KBM-7 (cell line): ENCODE data around the gene NBAS.
"Not testable (repeated sequence)": the region's sequence is repeated elsewhere in the genome, so short reads cannot be mapped to it uniquely, and the experiment has no call there.

ENCODE experiments used
- DNase-seq: peaks from one replicate; pipeline ENCODE4 v3.0.0-alpha.2; 2015
- in situ Hi-C: fragments of 300-500 bp; cut with MboI; formaldehyde crosslinking; loops from 2 replicates; pipeline ENCODE4 v1.14.3; 2020; ENCODE audit warnings: low sequenced_read_pairs, low pct_unique_long_range_greater_than_20kb, mixed read lengths

Gene NBAS

DNA sequence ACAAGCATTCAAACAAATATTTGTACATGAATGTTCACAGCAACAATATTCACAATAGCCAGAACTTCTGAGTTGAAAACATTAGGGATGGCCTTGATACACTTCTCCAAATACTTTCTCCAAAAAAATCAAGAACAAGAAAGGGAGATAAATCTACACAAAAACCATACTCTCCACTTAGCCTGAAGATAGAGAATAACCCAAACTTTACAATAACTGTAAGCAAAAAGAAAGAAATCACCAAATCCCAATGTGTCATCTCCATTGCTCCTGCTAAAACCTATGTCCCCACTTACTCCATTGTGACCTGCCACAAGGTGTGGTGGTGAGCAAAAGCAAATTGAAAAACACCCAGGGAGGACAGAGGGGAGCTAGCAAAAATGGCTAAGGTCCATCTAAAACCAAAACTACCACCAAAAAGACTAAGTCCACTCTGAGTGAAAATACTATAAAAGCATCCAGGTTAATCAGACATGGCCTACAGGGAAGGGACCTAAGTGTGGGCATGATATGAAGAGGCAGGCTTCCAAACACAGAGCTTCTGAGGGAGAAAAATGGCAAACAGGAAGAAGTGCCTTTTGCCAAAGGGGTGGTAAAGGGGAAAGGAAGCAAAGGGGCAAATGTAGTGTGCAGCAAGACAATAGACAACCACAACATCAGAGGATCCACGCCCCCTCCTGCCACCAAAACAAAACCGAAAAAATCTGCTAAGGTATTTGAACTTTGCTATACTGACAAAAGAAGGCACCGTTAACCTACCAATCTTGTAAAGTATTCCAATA lies 56.1 kb downstream of the NBAS start:
- in situ Hi-C loops, result no loop called here
- no peak for DNase-seq

DNA sequence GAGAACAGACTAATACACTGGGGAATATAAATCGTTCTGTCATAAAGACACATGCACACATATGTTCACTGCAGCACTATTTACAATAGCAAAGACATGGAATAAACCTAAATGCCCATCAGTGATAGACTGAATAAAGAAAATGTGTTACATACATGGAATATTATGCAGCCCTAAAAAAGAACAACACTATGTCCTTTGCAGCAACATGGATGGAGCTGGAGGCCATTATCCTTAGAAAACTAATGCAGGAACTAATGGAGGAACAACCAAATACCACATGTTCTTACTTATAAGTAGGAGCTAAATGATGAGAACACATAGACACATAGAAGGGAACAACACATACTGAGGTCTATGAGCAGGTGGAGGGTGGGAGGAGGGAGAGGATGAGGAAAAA lies 61.9 kb downstream of the NBAS start:
- in situ Hi-C loops, DNase-seq: not testable (repeated sequence)

DNA sequence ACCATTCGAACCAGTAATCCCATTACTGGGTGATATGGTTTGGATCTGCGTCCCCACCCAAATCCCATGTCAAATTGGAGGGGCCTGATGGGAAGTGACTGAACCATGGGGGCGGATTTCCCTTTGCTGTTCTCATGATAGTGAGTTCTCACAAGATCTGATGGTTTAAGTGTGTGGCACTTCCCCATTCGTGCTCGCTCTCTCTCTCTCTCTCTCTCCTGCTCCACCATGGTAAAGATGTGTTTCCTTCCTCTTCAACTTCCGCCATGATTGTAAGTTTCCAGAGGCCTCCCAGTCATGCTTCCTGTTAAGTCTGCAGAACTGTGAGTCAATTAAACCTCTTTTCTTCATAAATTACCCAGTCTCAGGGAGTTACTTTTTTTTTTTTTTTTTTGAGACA lies 62.6 kb downstream of the NBAS start:
- in situ Hi-C loops, result no loop called here
- peak; percentile 77 for DNase-seq

DNA sequence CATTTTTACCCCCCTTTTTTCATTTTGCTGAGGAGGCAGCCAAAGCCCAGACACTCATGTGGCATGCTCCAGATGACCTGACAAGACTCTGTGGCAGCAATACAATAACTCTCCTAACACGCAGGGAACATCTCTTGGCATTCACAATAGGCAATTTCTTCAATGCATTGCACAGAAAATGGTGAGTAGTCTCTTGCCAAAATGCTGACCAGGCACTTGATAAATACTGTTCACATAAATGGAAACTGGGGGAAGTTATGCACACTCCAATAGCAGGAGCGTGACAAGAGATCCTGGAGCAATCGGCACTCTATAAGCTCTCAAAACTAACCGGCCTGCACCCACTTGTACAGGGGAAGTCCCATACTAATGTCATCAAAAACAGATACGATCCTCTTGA lies 66.3 kb downstream of the NBAS start:
- in situ Hi-C loops, result no loop called here
- no peak for DNase-seq

DNA sequence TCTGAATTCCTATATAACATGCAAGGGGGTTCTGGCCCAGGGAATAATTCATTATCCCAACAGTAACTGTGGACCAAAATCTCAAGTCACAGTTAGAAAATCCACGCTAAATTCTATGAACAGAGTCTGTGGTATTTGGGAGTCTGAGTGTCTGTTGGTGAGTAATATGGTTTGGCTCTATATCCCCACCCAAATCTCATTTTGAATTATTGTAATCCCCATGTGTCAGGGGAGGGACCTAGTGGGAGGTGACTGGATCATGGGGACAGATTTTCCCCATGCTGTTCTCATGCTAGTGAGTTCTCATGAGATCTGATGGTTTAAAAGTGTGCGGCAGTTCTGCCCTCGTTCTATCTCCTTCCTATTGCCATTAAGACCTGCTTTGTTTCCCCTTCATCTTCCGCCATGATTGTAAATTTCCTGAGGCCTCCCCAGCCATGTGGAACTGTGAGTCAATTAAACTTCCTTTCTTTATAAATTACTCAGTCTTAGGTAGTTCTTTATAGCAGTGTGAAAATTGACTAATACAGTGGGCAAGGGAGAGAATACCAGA lies 68.3 kb downstream of the NBAS start:
- in situ Hi-C loops, result no loop called here
- DNase-seq, result no peak

DNA sequence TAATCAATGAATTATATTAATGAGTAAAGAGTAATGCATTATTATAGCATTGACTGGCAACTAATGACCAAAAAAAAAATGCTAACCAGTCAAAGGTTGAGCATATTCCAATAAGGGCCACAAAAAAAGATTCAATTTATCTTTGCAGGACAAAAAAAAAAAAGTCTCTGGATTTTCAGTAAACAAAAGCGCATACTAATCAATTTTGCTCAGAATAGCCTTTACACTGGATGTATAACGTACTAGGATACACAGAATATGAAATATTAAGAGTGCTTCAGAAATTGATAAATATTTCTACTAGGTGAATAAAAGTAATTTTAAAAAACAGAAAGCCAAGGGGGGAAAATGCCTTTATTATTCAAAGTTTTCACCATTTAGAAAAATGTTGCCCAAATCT lies 74.4 kb downstream of the NBAS start:
- DNase-seq, result no peak
- in situ Hi-C loops, result no loop called here

DNA sequence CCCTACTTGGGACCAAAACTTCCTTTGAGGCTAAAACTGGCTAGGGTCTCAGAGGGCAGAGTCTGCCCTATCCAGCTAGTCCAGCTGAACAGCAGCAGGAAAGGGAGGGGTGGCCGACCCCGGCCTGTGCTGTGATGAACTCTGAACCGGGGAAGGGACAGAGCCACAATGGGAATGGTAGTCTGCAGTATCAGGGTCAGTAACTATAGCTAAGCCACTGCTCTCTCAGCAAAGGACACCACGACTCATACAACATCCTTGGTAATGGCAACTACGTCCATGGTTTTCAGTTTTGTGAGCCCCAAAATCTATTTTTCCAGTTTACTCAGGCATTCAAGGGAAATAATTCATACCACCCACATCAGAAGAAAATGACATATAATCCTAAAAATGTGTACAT lies 75.2 kb downstream of the NBAS start:
- in situ Hi-C loops, result no loop called here
- DNase-seq, result no peak

DNA sequence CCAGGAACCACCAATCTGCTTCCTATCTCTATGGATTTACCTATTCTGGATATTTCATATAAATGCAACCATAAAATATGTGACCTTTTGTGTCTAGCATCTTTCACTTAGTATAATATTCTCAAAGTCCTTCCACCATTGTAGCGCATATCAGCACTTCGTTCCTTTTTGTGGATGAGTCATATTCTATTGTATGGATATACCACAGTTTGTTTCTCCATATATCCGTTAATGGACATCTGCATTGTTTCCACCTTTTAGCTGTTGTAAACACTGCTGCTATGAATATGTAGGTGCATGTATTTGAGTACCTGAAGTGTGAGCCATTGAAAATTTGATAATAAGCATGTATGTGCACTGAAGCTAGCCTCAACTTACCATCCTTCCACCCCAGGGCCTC lies 80.1 kb downstream of the NBAS start:
- DNase-seq, result no peak
- in situ Hi-C loops, result no loop called here

DNA sequence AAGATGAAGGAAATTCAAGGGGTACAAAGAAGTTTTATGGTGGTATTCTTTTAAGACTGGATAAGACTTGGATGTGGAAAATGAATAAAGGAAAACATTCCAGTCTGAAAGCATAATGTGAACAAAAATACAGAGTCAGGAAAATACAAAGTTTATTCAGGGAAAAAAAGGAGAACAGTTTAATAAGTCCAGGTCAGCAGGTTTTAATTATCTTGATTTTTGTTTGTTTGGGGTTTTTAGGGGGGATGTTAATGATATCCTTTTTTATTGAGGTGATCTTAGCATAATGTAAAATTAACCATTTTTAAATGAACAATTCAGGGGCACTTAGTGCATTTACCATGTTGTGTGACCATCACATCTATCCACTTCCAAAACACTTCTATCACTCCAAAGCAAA lies 80.6 kb downstream of the NBAS start:
- DNase-seq, result no peak
- in situ Hi-C loops, result no loop called here

DNA sequence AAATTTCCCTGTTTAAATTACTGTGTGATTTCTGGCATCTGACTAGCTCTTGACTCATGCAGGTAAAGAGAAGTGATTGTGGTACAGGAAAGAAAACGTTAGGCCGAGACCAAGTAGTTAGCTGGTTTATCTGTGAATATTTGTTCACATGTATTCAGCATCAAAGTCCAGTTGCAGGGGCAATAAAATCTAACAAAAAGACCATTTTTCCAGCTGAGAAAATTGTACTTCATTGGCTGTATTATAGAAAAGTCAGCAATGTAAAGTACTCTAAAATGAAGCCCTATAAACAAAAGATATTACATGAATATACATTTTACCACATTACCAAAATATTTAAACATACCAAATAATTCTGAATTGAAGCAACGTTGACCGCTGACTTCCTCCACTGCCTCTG lies 88.3 kb downstream of the NBAS start:
- DNase-seq, result no peak
- in situ Hi-C loops, result no loop called here

DNA sequence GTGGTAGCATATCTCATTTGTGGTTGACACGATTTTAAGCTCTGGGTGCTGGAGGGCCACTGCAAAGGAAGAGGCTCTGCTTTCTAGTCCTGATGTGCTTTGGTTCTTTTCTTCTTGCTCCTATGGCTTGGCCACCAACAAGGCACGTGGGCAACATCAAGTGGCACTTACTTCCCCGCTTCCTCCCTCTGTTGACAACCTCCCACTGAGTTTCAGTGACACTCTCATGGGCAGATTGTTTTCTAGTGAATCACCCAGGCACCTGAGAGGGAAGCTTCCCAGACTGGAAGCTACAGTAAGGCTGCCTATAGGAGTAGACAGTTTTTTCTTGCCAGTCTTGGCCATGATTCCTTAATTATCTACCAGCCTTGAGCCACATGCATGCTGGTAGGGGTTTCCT lies 89.0 kb downstream of the NBAS start:
- in situ Hi-C loops, result no loop called here
- DNase-seq, result no peak

DNA sequence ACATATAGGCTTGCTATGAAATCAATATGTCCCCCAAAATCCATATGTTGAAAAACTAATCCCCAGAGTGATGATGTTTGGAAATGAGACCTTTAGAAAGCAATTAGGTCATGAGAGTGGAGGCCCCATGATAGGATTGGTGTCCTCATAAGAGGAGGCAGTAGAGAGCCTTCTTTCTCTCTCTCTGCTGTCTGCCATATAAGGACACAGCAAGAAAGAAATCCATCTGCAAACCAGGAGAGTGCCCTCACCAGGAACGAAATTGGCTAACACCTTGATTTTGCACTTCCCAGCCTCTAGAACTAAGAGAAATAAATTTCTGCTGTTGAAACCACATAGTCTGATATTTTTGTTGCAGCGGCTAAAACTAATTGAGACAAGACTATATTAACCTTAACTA lies 89.5 kb downstream of the NBAS start:
- no peak for DNase-seq
- in situ Hi-C loops, result no loop called here

DNA sequence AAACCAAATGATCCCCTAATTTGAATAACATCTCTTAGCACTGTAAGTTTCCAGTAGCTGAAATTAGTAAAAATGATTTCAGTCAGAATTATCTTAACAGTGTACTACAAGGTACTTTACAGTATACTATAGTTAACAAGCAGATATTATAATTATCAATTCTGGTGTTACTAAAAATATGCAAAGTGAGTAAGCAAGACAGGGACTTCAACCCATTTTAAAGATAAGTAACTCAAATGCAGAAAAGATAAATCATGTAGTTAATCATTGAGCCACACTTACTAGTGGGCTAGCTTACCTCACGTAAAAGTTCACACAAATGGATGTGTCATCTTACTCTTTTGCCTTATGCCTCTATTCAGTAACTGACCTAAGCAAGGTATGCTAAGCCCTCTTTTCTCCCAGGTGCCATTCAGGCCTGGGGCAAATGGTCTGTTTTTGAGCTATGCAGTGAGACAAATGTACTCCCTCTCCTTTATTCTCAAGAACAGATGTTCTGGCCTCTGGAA lies 101.0 kb downstream of the NBAS start:
- DNase-seq, result no peak
- in situ Hi-C loops, result no loop called here

DNA sequence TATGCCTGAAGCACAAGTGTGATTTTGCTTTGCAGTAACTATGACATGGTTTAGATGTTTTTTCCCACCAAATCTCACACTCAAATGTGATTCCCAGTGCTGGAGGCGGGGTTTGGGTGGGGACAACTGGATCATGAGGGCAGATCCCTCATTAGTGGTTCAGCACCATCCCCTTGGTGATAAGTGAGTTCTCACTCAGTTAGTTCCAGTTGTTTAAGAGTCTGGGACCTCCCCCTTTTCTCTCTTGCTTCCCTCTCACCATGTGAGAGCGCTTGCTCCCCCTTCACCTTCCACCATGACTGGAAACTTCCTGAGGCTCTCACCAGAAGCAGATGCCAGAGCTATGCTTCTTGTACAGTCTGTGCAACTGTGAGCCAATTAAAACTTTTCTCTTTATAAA lies 102.9 kb downstream of the NBAS start:
- in situ Hi-C loops, result no loop called here
- no peak for DNase-seq

DNA sequence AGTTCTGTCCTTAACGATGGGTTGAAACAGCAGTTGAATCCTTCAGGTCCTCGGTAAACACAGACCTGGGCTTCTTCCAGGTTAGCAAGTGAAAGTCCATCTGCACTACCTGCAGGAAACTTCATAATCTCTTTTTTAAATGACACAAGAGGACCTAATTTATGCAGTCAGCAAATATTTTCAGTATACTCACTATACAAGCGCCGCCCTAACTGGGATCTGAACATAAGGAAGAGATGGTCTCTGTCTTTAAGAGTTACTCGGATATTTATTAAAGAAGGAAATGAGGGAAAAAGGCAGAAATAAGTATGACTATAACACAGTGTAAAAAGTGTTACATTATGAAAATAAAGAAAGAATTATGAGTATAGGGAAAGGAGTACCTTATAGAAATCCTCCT lies 103.3 kb downstream of the NBAS start:
- in situ Hi-C loops, result no loop called here
- DNase-seq, result no peak

DNA sequence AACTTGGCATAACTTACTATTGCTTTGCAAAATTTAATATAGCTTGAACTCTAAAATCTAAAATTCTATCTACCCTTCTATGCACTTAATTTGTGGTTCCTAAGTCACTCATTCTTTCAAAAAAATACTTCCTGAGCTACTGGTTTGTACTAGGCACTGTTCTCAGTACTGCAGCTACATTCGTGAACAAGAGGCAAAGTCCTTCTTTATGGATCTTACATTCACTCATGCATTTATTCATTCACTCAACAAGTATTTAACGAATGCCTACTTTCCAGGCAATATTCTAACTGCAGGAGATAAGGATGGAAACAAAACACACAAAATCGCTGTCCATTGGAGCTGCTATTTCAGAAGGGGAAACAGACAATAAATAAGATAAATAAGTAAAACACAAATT lies 104.8 kb downstream of the NBAS start:
- DNase-seq, result no peak
- in situ Hi-C loops, result no loop called here

DNA sequence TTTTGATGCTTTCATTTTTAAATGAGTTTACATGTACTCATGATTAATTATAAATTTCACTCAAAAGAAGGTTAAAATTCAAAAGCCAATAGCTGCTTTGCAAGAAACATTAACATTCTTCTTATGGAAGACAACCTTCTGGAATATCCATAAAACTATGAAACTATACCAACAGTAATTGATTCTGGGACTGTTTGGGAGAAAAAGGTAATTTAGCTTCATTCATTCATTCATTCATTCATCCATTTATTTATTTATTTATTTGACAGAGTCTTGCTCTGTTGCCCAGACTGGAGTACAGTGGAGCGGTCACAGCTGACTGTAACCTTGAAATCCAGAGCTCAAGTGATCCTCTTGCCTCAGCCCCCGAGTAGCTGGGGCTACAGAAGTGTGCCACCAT lies 110.3 kb downstream of the NBAS start:
- DNase-seq, result no peak
- in situ Hi-C loops, result no loop called here

DNA sequence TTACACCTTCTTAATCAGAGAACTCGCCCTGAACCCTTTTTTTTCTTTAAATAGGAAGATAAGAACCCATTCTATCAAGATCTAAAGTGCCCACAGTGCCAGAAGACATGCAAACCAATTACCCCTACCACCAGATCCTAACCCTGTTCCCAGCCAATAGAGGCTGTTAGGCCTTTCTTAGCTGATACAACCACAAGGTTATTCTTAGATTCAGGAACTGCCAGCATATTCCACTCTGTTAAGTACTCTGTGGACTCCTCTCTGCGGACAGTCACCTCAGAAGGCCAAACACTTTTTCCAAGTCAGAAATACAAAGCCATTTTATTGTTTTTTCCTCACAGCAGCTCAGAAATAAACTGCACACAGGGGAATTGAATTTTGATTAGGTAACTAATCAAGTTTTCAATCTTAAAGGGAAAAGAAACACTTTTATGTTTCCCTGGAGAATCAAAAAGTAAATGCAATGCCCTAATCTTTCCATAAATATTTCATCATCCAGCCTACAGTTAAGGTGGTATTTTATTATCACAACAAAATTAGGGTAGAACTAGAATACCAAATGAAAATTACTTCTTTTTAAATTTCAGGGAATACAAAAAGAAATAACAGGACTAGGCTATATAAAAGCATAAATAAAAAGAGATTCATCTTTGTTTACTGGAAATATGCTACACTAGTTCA lies 111.4 kb downstream of the NBAS start:
- DNase-seq, result peak; percentile 86
- in situ Hi-C loops, result no loop called here

DNA sequence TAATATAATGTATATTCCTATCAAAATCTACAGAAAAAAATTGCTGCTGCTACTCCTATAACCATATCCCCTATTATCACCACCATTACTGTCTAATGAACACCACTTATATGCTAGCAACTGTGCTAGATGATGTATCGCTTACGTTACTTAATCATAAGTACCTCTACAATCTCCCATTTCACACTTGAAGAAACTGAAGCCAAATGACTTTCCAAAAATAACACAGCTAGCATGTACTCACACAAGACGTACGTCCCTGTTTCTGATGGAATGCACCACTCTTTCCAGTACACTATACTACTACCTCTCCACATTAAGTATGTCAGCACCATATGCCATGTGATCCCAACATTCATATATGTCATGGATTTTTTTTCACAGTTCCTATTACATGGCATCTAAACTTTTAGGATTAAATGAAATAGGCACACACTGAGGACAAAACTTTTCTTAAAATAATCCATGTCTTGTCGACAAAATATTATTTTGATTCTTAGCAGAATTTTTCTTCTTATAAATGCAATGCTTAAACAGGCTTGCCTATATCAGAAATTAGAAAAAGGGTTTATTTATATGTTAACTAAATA lies 112.8 kb downstream of the NBAS start:
- in situ Hi-C loops, result no loop called here
- DNase-seq, result no peak

DNA sequence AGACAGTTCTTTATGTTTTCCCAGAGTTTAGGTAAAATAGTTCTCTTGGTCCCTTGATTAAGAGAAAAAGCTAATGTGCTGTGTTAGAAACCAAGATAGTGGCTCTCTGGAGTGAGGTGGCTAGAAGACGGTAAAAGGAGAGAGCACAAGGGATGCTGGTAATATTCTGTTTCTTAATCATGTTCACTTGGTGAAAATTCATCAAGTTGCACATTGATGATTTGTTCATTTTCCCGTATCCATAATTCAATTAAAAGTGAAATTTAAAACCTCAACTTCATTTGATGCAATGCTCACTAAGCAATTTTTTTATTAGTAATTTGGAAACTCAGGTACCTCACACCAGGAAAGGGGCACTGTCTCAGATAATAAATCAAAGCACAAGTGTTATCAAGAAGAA lies 113.8 kb downstream of the NBAS start:
- no peak for DNase-seq

More for the DNA sequence above, 113.8 kb downstream of the NBAS start:
- in situ Hi-C loops, result no loop called here
